ENCODE data around the gene EIF4H.

DNA sequence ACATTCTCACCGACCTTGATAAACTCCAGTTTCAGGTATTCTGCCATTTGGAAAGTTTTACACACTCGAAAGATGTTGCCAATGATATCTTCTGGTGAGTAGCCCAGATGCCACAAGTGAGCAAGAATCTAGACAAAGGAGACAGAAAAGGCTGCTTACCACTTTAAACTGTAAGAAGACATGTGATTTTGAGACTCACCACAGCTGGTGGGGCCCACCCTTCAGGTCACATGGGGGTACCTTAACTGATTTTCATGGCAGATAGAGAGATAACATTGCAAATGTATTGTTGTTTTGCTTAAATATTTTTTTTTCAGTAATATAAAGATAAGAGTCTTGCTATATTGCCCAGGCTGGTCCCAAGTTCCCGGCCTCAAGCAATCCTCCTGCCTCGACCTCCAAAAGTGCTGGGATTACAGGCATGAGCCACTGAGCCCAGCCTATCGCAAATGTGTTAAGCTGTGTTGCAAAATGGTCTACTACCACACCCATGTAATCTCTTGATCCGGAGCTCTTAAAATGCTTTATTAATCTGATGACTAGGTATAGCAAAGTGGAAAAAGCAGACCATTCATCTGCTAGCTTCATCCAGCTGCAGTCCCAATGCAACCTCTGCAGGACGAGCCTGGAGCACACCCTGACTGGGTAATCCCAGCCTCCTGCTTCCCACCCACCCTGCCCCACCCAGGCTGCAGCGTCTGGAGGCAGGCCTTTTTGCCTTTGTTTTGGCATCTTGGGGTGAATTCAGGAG, 61.5 kb downstream of the EIF4H start:
- TF ChIP-seq, protein P1, sequence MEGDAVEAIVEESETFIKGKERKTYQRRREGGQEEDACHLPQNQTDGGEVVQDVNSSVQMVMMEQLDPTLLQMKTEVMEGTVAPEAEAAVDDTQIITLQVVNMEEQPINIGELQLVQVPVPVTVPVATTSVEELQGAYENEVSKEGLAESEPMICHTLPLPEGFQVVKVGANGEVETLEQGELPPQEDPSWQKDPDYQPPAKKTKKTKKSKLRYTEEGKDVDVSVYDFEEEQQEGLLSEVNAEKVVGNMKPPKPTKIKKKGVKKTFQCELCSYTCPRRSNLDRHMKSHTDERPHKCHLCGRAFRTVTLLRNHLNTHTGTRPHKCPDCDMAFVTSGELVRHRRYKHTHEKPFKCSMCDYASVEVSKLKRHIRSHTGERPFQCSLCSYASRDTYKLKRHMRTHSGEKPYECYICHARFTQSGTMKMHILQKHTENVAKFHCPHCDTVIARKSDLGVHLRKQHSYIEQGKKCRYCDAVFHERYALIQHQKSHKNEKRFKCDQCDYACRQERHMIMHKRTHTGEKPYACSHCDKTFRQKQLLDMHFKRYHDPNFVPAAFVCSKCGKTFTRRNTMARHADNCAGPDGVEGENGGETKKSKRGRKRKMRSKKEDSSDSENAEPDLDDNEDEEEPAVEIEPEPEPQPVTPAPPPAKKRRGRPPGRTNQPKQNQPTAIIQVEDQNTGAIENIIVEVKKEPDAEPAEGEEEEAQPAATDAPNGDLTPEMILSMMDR (IDR thresholded peaks at IDR 0.05) = no peak
- no peak for TF ChIP-seq POLR2A (IDR thresholded peaks at IDR 0.05)
